Kidney (tissue), 14 donors: ENCODE results near the gene SENP1. TPM values are rescaled to one million over a fixed set of nuclear protein-coding genes. Genes with fewer than 3 reads are reported as not detected.

Experiments used
- DNase-seq, 5 donors: peaks; one replicate each; pipeline ENCODE4 v3.0.0-alpha.2; 2013 to 2020
- FAIRE-seq: peaks from 2 replicates; lab custom pipeline; 2012; peaks lifted over from hg19 to GRCh38; lab: Jason Lieb, UNC
- H3K27ac ChIP-seq, 2 donors: one replicate each; pipeline ENCODE4 v1.7.0; 2013; ENCODE audit warnings: low read depth in 2 of 2, low read length in 2 of 2, inconsistent platforms in 1 of 2
- H3K27me3 ChIP-seq: one replicate; pipeline ENCODE4 v1.7.1; 2013; ENCODE audit warnings: low read length, inconsistent platforms; ENCODE audit not compliant: control insufficient read depth, insufficient read depth
- H3K36me3 ChIP-seq, 3 donors: one replicate each; pipeline versions ENCODE4 v1.7.0 to v1.7.1; 2013; ENCODE audit warnings: low read length in 3 of 3, control low read depth in 1 of 3, inconsistent platforms in 1 of 3; ENCODE audit not compliant: insufficient read depth in 3 of 3, control insufficient read depth in 2 of 3
- H3K4me1 ChIP-seq, 3 donors: one replicate each; pipeline versions ENCODE4 v1.7.0 to v1.7.1; 2013; ENCODE audit warnings: low read length in 3 of 3, inconsistent platforms in 1 of 3, low read depth in 1 of 3; ENCODE audit not compliant: control insufficient read depth in 2 of 3, insufficient read depth in 2 of 3
- H3K4me3 ChIP-seq, 3 donors: one replicate each; pipeline versions ENCODE4 v1.7.0 to v1.8.1; 2013; ENCODE audit warnings: low read length in 3 of 3, control low read depth in 1 of 3, inconsistent platforms in 1 of 3
- H3K9ac ChIP-seq, 3 donors: one replicate each; pipeline versions ENCODE4 v1.7.0 to v1.7.1; 2013; ENCODE audit warnings: low read length in 3 of 3, control low read depth in 1 of 3, inconsistent platforms in 1 of 3
- H3K9me3 ChIP-seq, 3 donors: one replicate each; pipeline versions ENCODE4 v1.7.0 to v1.7.1; 2013; ENCODE audit warnings: low read length in 3 of 3, control low read depth in 1 of 3, inconsistent platforms in 1 of 3; ENCODE audit not compliant: control insufficient read depth in 2 of 3, insufficient read depth in 1 of 3
- intact Hi-C: fragments of 100-400 bp; cut with DNase I; formaldehyde crosslinking; loops from one replicate; pipeline ENCODE4 v1.11.1; 2022
- polyA plus RNA-seq: library from polyadenylated mRNA; stranded (reverse); fragments of 350-450 nt; fragmentation: Illumina TruSeq; extraction: RNeasy Lipid Tissue Mini Kit (QIAGEN cat#74804); gene quantifications from one replicate; pipeline ENCODE4 v1.2.3, GENCODE V29; 2014; ENCODE audit warnings: low read depth, low replicate concordance; ENCODE audit not compliant: insufficient read depth
- total RNA-seq: library from RNA; stranded (reverse); fragmentation: NEBNext Ultra II Directional; extraction: Animal tissue kit (Norgen Biotek cat#: 25700); gene quantifications from one replicate; pipeline ENCODE4 v1.2.1, GENCODE V29; 2021
- TF ChIP-seq, protein P1 (sequence below): IDR thresholded peaks from 3 replicates; pipeline ENCODE4 v1.5.1; 2012; ENCODE audit warnings: mild to moderate bottlenecking, moderate library complexity, borderline replicate concordance; ENCODE audit not compliant: insufficient read depth; ENCODE audit errors: extremely low read depth
- donor health status: control.
- donor health status: control.
- donor health status: control.
- donor health status: control.
- donor health status: control.
- donor health status: DM: yes; HTN: yes; CAD: no.
- donor health status: Normal renal cell carcinoma (clear cell type).

The SENP1 gene
- total and polyA plus RNA-seq, 2 donors from 2014 or later = 3.5 to 19.4 TPM

DNA sequence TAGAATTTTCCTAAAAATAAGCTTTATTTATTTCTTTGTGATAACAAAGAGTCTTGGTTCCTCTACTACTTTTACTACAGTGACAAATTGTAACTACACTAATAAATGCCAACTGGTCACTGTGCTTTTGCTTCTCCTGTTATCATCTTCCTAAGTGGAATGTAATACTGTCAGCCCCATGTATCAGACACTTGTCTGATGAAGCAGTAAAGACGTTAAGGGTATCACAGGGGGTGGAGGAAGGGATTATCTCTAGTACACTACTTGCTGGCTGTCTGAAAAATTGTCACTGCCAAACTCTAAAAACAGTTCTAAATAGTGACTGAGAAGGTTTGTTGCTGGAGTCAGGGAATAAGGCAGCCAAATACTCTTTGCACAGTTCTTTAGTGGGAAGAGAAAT is 40.1 kb upstream of the SENP1 start:
- Histone ChIP-seq H3K9me3 (no peaks in the 10 kb centered on the region), H3K27me3 (no peaks in the 10 kb centered on the region), H3K4me3 (no peak overlapping the region), H3K36me3 (peaks cover 2 to 67% (median 48%) of the 10 kb centered on the region in 3 donors), H3K27ac (no peak overlapping the region), H3K4me1 (no peaks in the 10 kb centered on the region), H3K9ac (no peak overlapping the region)
- intact Hi-C loops = no loop called here
- FAIRE-seq (no peak), DNase-seq (no peak)
- TF ChIP-seq, protein P1, sequence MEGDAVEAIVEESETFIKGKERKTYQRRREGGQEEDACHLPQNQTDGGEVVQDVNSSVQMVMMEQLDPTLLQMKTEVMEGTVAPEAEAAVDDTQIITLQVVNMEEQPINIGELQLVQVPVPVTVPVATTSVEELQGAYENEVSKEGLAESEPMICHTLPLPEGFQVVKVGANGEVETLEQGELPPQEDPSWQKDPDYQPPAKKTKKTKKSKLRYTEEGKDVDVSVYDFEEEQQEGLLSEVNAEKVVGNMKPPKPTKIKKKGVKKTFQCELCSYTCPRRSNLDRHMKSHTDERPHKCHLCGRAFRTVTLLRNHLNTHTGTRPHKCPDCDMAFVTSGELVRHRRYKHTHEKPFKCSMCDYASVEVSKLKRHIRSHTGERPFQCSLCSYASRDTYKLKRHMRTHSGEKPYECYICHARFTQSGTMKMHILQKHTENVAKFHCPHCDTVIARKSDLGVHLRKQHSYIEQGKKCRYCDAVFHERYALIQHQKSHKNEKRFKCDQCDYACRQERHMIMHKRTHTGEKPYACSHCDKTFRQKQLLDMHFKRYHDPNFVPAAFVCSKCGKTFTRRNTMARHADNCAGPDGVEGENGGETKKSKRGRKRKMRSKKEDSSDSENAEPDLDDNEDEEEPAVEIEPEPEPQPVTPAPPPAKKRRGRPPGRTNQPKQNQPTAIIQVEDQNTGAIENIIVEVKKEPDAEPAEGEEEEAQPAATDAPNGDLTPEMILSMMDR = no peak

DNA sequence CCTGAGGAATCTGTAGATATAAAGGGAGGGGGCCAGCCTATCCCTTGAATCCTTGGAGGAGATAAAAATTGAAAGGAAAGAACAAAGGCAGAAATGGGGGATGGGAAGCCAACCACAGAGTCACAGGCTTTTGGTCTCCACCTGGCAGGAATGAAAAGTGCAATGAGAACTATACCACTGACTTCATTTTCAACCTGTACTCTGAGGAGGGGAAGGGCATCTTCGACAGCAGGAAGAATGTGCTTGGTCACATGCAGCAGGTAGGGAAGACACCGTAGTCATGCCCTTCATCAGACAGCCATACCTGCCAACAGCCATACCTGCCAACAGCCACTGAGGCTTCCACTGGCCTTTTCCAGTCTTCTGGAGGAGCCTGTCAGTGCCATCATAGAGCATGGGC is 38.0 kb upstream of the SENP1 start:
- peaks cover 0 to 65% (median 41%) of the 10 kb centered on the region in 3 donors for H3K36me3 ChIP-seq

GRCh38 chr12:48142818-48143674 is 37.2 kb upstream of the SENP1 start:
- H3K27me3 ChIP-seq = no peaks in the 10 kb centered on the region
- no peak overlapping the region for H3K4me3 ChIP-seq
- FAIRE-seq = no peak
- H3K9ac ChIP-seq = no peak overlapping the region
- TF ChIP-seq, protein P1 = no peak
- peaks cover 0 to 66% (median 36%) of the 10 kb centered on the region in 3 donors for H3K36me3 ChIP-seq
- no peak overlapping the region for H3K27ac ChIP-seq
- H3K9me3 ChIP-seq = no peaks in the 10 kb centered on the region
- intact Hi-C loops = no loop called here
- DNase-seq = no peak
- H3K4me1 ChIP-seq = no peaks in the 10 kb centered on the region

More for the DNA sequence above, 38.0 kb upstream of the SENP1 start:
- Histone ChIP-seq H3K27me3 (no peaks in the 10 kb centered on the region), H3K9me3 (no peaks in the 10 kb centered on the region), H3K4me3 (no peak overlapping the region), H3K4me1 (no peaks in the 10 kb centered on the region), H3K27ac (no peak overlapping the region), H3K9ac (no peak overlapping the region)
- TF ChIP-seq, protein P1 = no peak
- no peak for FAIRE-seq
- no peak for DNase-seq
- intact Hi-C loops = no loop called here
